Peyer's patch (tissue), 4 donors: ENCODE measurements around the gene ECHDC3. TPM values are rescaled to one million over a fixed set of nuclear protein-coding genes. Genes with fewer than 3 reads are reported as not detected.

Source experiments
- DNase-seq, 3 donors: peaks; one replicate each; pipeline ENCODE4 v3.0.0-alpha.2; 2017 to 2019
- H3K27ac ChIP-seq, 4 donors: fragments of 200-600 bp; sonication (generic); one replicate each; pipeline ENCODE4 v1.5.1; 2016 to 2019
- H3K27me3 ChIP-seq, 2 donors: fragments of 200-600 bp; sonication (generic); one replicate each; pipeline ENCODE4 v1.5.1; 2019
- H3K36me3 ChIP-seq, 3 donors: fragments of 200-600 bp; sonication (generic); one replicate each; pipeline ENCODE4 v1.5.1; 2016 to 2019
- H3K4me1 ChIP-seq, 4 donors: fragments of 200-600 bp; sonication (generic); one replicate each; pipeline ENCODE4 v1.5.1; 2016 to 2019
- H3K4me3 ChIP-seq, 4 donors: fragments of 200-600 bp; sonication (generic); 1 replicate in 3 of 4; 2 replicates in 1 of 4; pipeline ENCODE4 v1.5.1; 2016 to 2019; ENCODE audit warnings: mild to moderate bottlenecking in 1 of 4
- H3K9me3 ChIP-seq, 4 donors: fragments of 200-600 bp; sonication (generic); one replicate each; pipeline ENCODE4 v1.5.1; 2016 to 2019; ENCODE audit warnings: mild to moderate bottlenecking in 1 of 4
- CTCF ChIP-seq, 6 experiments: fragments of 450-650 bp in 4 of 6; fragments of 200-600 bp in 2 of 6; sonication (generic) in 1 of 6; IDR thresholded peaks; one replicate each; pipeline ENCODE4 v1.5.1; 2017 to 2019; ENCODE audit warnings: antibody characterized with exemption in 6 of 6, mild to moderate bottlenecking in 3 of 6, moderate library complexity in 1 of 6
- POLR2A ChIP-seq, 2 donors: fragments of 450-650 bp; IDR thresholded peaks; one replicate each; pipeline ENCODE4 v1.5.1; 2017; ENCODE audit warnings: antibody characterized with exemption in 2 of 2, mild to moderate bottlenecking in 2 of 2, moderate library complexity in 2 of 2
- total RNA-seq, 4 donors: library from RNA; depleted of rRNA; stranded (reverse); fragments of >200 nt; gene quantifications; one replicate each; pipeline ENCODE4 v1.1.0, GENCODE V29; 2016

The ECHDC3 gene
- total RNA-seq, 4 donors from 2014 or later = 2.0 to 16.5 (median 6.1) TPM

- H3K27ac ChIP-seq = no peak overlapping the region
- no peaks in the 10 kb centered on the region for H3K27me3 ChIP-seq
- DNase-seq = peak in 1 of 3 donors; percentile 31
- H3K9me3 ChIP-seq = no peaks in the 10 kb centered on the region
- H3K4me1 ChIP-seq = peaks cover 0 to 5% (median 0%) of the 10 kb centered on the region in 4 donors
- TF ChIP-seq CTCF (IDR thresholded peaks at IDR 0.05) = no peak
- TF ChIP-seq POLR2A (IDR thresholded peaks at IDR 0.05) = no peak
- H3K4me3 ChIP-seq = no peak overlapping the region
- H3K36me3 ChIP-seq = no peaks in the 10 kb centered on the region
These were observed 28.9 kb upstream of the ECHDC3 start for GRCh38 chr10:11713186-11713743.

GRCh38 chr10:11713963-11714362 is 28.2 kb upstream of the ECHDC3 start:
- H3K9me3 ChIP-seq = no peaks in the 10 kb centered on the region
- TF ChIP-seq CTCF (IDR thresholded peaks at IDR 0.05) (no peak), POLR2A (IDR thresholded peaks at IDR 0.05) (no peak)
- H3K27me3 ChIP-seq = no peaks in the 10 kb centered on the region
- no peak overlapping the region for H3K4me3 ChIP-seq
- H3K4me1 ChIP-seq = peaks cover 0 to 5% (median 0%) of the 10 kb centered on the region in 4 donors
- H3K27ac ChIP-seq = no peak overlapping the region
- no peaks in the 10 kb centered on the region for H3K36me3 ChIP-seq
- DNase-seq = no peak

GRCh38 chr10:11714750-11715365 is 27.3 kb upstream of the ECHDC3 start:
- no peaks in the 10 kb centered on the region for H3K27me3 ChIP-seq
- H3K9me3 ChIP-seq = no peaks in the 10 kb centered on the region
- no peak overlapping the region for H3K27ac ChIP-seq
- TF ChIP-seq POLR2A (IDR thresholded peaks at IDR 0.05) = no peak
- H3K4me1 ChIP-seq = peaks cover 0 to 5% (median 0%) of the 10 kb centered on the region in 4 donors
- DNase-seq = no peak
- no peaks in the 10 kb centered on the region for H3K36me3 ChIP-seq
- no peak overlapping the region for H3K4me3 ChIP-seq

DNA sequence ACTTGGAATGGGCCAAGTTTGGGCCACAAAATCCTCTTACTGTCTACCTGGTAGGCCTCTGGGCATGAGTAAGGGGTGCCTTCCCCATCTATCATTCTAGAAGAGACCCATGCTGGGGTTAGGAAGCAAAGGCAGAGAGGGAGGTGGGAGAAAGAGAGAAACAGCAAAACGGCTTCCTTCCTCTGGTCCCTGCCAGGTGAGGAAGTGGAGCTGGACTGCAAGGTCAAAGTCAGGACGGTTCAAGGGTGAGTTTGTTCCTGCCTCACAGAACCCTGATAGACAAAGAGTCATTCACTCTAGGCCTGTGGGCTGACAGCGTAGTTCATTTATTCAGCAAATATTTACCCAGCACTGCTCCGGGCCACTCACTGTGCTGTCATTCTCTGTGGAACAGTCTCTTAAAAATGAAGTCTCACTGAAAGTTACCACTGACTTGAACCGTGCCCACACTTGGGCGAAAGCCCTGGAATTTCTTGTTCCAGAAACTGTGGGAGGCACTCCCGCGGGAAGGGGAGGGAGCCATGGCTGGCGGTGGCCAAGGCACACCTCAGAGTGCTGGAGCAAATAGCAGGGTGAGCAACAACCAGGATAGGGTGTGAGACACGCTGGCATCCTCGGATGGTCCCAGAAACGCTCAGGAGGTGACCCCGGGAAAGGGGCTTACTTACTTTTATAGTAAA is 26.2 kb upstream of the ECHDC3 start:
- no peaks in the 10 kb centered on the region for H3K9me3 ChIP-seq
- peaks cover 0 to 5% (median 0%) of the 10 kb centered on the region in 4 donors for H3K4me1 ChIP-seq
- TF ChIP-seq CTCF (IDR thresholded peaks at IDR 0.05) (no peak), POLR2A (IDR thresholded peaks at IDR 0.05) (no peak)
- no peaks in the 10 kb centered on the region for H3K27me3 ChIP-seq
- no peaks in the 10 kb centered on the region for H3K36me3 ChIP-seq
- peak overlapping the region in 1 of 4 donors; percentile 55 for H3K27ac ChIP-seq
- H3K4me3 ChIP-seq = no peak overlapping the region
- peak in 2 of 3 donors; percentile 48 to 58 for DNase-seq

DNA sequence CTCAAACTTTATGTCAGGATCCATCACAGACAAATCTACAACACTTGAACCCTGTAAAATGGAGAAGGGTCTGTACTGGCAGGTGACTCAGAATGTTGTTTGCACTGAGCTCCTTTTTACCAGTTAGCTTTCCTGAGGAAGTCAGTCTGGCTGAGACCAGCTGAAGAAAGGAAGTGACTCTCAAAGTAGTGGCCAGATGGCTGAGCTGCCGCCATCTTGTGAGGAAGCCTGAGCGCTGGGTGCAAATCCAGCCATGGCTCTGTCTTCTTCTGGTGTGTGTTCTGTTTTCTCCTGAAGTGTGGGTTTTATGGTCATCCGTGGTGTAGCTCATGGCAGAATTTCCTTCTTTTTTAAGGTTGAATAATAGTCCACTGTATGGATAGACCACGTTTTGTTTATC is 25.5 kb upstream of the ECHDC3 start:
- Histone ChIP-seq H3K4me3 (no peak overlapping the region), H3K4me1 (peaks cover 0 to 5% (median 0%) of the 10 kb centered on the region in 4 donors), H3K9me3 (no peaks in the 10 kb centered on the region), H3K36me3 (no peaks in the 10 kb centered on the region), H3K27ac (peak overlapping the region in 1 of 4 donors; percentile 4), H3K27me3 (no peaks in the 10 kb centered on the region)
- no peak for DNase-seq
- TF ChIP-seq POLR2A (IDR thresholded peaks at IDR 0.05) (no peak), CTCF (IDR thresholded peaks at IDR 0.05) (no peak)
